ENCODE results near the gene ADPRH.
A peak's percentile ranks its signal among the peaks of the same experiment; 100 is the strongest.

The ADPRH gene

DNA sequence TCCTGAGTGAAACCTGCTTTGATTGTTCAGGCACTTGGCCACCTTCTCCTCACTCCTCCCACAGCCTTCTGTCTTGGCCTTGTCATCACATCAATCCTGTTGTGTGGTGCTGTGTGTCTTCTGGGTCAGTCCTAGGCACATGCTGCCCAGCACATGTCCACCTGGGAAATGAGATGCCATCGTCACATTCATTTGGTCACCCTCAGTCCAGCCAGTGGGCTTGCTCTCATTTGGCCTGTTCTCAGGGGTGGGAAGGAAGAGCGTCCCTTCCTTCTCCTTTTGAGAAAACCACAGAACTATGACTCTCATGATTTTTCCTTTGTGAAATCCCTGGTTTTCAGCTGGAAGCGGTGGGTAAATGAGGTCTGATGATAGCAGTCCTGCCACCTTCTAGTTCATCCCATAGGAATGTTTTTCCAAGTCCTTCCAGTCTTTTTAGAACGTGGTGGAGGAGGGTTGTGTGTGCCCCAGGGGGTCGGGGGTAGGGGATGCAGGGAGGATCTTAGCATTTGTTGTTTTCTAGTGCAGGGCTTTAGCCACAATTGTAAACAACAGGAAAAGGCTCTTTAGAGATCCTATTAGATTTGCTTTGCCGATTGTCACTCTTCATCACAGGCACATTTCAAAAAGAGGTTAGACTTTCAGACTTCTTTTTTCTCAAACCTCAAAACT, 9.9 kb downstream of the ADPRH start:
- Histone ChIP-seq H4K12ac (ENCODE audit: low read depth, low read length) (no peak overlapping the region), H3K27me3 (ENCODE audit: insufficient read depth, low read length) (no peaks in the 10 kb centered on the region), H3K79me2 (ENCODE audit: control insufficient read depth, insufficient read depth, low read length, poor library complexity) (no peaks in the 10 kb centered on the region), H2AK5ac (ENCODE audit: low read length) (no peak overlapping the region), H3K27ac (ENCODE audit: low read depth, low read length) (no peak overlapping the region), H3K79me1 (ENCODE audit: low read length) (no peaks in the 10 kb centered on the region), H3K9me3 (ENCODE audit: insufficient read depth, low read depth, low read length) (no peaks in the 10 kb centered on the region), H2BK12ac (ENCODE audit: low read length) (no peak overlapping the region), H3K9ac (ENCODE audit: low read length) (no peak overlapping the region), H3K14ac (ENCODE audit: low read length) (no peak overlapping the region), H3K4me3 (ENCODE audit: low read depth, low read length) (no peak overlapping the region), H2BK120ac (ENCODE audit: insufficient read depth, low read length, poor library complexity) (no peak overlapping the region), H3K4ac (ENCODE audit: low read depth, low read length) (no peak overlapping the region), H3K4me1 (ENCODE audit: control insufficient read depth in 1 of 2, insufficient read depth in 2 of 2, low read length in 2 of 2) (no peaks in the 10 kb centered on the region), H2AFZ (ENCODE audit: insufficient read depth, low read length, poor library complexity) (no peak overlapping the region), H4K8ac (ENCODE audit: low read depth, low read length) (no peak overlapping the region), H3K36me3 (ENCODE audit: control insufficient read depth in 1 of 2, insufficient read depth in 2 of 2, low read length in 2 of 2) (no peaks in the 10 kb centered on the region), H4K91ac (ENCODE audit: low read depth, low read length) (no peak overlapping the region), H2BK5ac (ENCODE audit: low read depth, low read length, poor library complexity) (no peak overlapping the region), H3K23ac (ENCODE audit: low read length) (no peak overlapping the region), H3K18ac (ENCODE audit: low read length) (no peak overlapping the region), H3K4me2 (ENCODE audit: low read length) (no peak overlapping the region)
- peak in 1 of 2 donors; percentile 30 for DNase-seq
- WGBS (ENCODE audit: extremely low coverage, insufficient coverage, insufficient read length) = no CpG with 5 or more reads among the region's 6 CpGs

DNA sequence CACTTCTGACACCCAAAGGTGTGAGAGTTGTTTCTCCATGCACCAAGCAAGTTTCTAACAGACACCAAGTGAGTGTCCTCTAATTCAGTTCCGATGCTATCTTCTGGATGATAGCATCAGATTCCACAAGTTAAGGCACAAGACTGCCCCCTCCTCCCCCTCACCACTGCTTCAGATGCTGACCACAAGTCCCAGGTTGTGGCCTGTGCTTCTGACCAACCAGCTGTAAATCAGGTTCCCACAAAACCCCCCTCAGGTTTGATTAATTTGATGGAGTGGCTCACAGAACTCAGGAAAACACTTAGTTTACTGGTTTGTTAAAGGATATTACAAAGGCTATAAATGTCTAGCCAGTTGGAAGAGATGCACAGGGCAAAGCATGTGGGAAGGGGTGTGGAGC, 11.4 kb downstream of the ADPRH start:
- H3K4me3 ChIP-seq (ENCODE audit: low read depth, low read length) = no peak overlapping the region
- H3K27ac ChIP-seq (ENCODE audit: low read depth, low read length) = no peak overlapping the region
- peak in 1 of 2 donors; percentile 28 for DNase-seq
- H2AK5ac ChIP-seq (ENCODE audit: low read length) = no peak overlapping the region
- H3K4me1 ChIP-seq (ENCODE audit: control insufficient read depth in 1 of 2, insufficient read depth in 2 of 2, low read length in 2 of 2) = no peaks in the 10 kb centered on the region
- H2AFZ ChIP-seq (ENCODE audit: insufficient read depth, low read length, poor library complexity) = no peak overlapping the region
- no peak overlapping the region for H3K14ac ChIP-seq (ENCODE audit: low read length)
- H3K9ac ChIP-seq (ENCODE audit: low read length) = no peak overlapping the region
- H3K79me2 ChIP-seq (ENCODE audit: control insufficient read depth, insufficient read depth, low read length, poor library complexity) = no peaks in the 10 kb centered on the region
- no peak overlapping the region for H2BK120ac ChIP-seq (ENCODE audit: insufficient read depth, low read length, poor library complexity)
- no peak overlapping the region for H4K12ac ChIP-seq (ENCODE audit: low read depth, low read length)
- no peaks in the 10 kb centered on the region for H3K9me3 ChIP-seq (ENCODE audit: insufficient read depth, low read depth, low read length)
- H3K4me2 ChIP-seq (ENCODE audit: low read length) = no peak overlapping the region
- H2BK5ac ChIP-seq (ENCODE audit: low read depth, low read length, poor library complexity) = no peak overlapping the region
- no peak overlapping the region for H4K8ac ChIP-seq (ENCODE audit: low read depth, low read length)
- H3K23ac ChIP-seq (ENCODE audit: low read length) = no peak overlapping the region
- H3K18ac ChIP-seq (ENCODE audit: low read length) = no peak overlapping the region
- H3K79me1 ChIP-seq (ENCODE audit: low read length) = no peaks in the 10 kb centered on the region
- H3K27me3 ChIP-seq (ENCODE audit: insufficient read depth, low read length) = no peaks in the 10 kb centered on the region
- WGBS (ENCODE audit: extremely low coverage, insufficient coverage, insufficient read length) = no CpG with 5 or more reads among the region's 1 CpG
- no peak overlapping the region for H3K4ac ChIP-seq (ENCODE audit: low read depth, low read length)
- H4K91ac ChIP-seq (ENCODE audit: low read depth, low read length) = no peak overlapping the region
- no peak overlapping the region for H2BK12ac ChIP-seq (ENCODE audit: low read length)
- H3K36me3 ChIP-seq (ENCODE audit: control insufficient read depth in 1 of 2, insufficient read depth in 2 of 2, low read length in 2 of 2) = no peaks in the 10 kb centered on the region

DNA sequence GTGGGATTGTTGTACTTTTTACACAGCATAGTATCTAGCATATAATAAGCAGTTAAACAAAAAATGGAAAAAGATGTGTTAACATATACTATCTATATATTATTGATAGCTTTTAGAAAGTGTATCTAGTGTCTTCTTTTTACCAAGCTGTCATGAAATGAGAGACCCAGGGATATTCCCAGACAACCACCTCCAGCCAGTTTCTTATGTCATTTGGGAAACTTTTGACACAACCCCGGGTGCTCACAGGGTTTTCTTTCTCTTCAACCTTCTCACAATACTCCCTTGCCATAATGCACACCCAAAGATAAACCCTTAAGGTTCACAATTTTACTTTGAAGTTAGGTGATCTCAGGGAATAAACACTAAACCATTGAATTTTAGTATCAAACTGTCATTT, 13.6 kb downstream of the ADPRH start:
- no peak overlapping the region for H4K12ac ChIP-seq (ENCODE audit: low read depth, low read length)
- H2AK5ac ChIP-seq (ENCODE audit: low read length) = no peak overlapping the region
- H4K8ac ChIP-seq (ENCODE audit: low read depth, low read length) = no peak overlapping the region
- no peak overlapping the region for H4K91ac ChIP-seq (ENCODE audit: low read depth, low read length)
- H3K79me2 ChIP-seq (ENCODE audit: control insufficient read depth, insufficient read depth, low read length, poor library complexity) = no peaks in the 10 kb centered on the region
- H2BK5ac ChIP-seq (ENCODE audit: low read depth, low read length, poor library complexity) = no peak overlapping the region
- H3K14ac ChIP-seq (ENCODE audit: low read length) = no peak overlapping the region
- no peak overlapping the region for H3K4ac ChIP-seq (ENCODE audit: low read depth, low read length)
- H3K36me3 ChIP-seq (ENCODE audit: control insufficient read depth in 1 of 2, insufficient read depth in 2 of 2, low read length in 2 of 2) = no peaks in the 10 kb centered on the region
- H3K27me3 ChIP-seq (ENCODE audit: insufficient read depth, low read length) = no peaks in the 10 kb centered on the region
- no peak overlapping the region for H3K4me2 ChIP-seq (ENCODE audit: low read length)
- no peak overlapping the region for H3K27ac ChIP-seq (ENCODE audit: low read depth, low read length)
- H3K23ac ChIP-seq (ENCODE audit: low read length) = no peak overlapping the region
- H3K9me3 ChIP-seq (ENCODE audit: insufficient read depth, low read depth, low read length) = no peaks in the 10 kb centered on the region
- H2BK12ac ChIP-seq (ENCODE audit: low read length) = no peak overlapping the region
- H2BK120ac ChIP-seq (ENCODE audit: insufficient read depth, low read length, poor library complexity) = no peak overlapping the region
- H3K4me3 ChIP-seq (ENCODE audit: low read depth, low read length) = no peak overlapping the region
- no peak overlapping the region for H3K18ac ChIP-seq (ENCODE audit: low read length)
- DNase-seq = no peak
- H3K4me1 ChIP-seq (ENCODE audit: control insufficient read depth in 1 of 2, insufficient read depth in 2 of 2, low read length in 2 of 2) = peaks cover 0 to 3% of the 10 kb centered on the region in 2 experiments
- H2AFZ ChIP-seq (ENCODE audit: insufficient read depth, low read length, poor library complexity) = no peak overlapping the region
- H3K9ac ChIP-seq (ENCODE audit: low read length) = no peak overlapping the region
- no peaks in the 10 kb centered on the region for H3K79me1 ChIP-seq (ENCODE audit: low read length)
- WGBS (ENCODE audit: extremely low coverage, insufficient coverage, insufficient read length) = no CpG with 5 or more reads among the region's 1 CpG

DNA sequence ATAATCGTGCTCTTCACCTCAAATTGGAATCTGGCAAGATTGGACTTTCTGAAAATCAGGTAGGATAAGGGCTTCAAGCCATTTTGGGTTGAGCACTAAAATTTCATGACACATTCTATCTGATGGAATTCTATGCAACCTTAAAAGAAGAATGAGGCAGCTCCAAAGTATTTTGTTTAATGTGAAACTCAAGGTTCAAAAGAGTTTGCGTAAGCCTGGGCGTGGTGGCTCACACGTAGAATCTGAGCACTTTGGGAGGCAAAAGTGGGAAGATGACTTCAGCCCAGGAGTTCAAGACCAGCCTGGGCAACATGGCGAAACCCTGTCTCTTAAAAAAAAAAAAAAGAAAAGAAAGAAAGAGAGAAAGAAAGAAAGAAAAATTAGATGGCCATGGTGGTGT, 14.8 kb downstream of the ADPRH start:
- Histone ChIP-seq H2AFZ (ENCODE audit: insufficient read depth, low read length, poor library complexity) (no peak overlapping the region), H3K4me3 (ENCODE audit: low read depth, low read length) (no peak overlapping the region), H3K9me3 (ENCODE audit: insufficient read depth, low read depth, low read length) (no peaks in the 10 kb centered on the region), H3K18ac (ENCODE audit: low read length) (no peak overlapping the region), H3K4me2 (ENCODE audit: low read length) (no peak overlapping the region), H2AK5ac (ENCODE audit: low read length) (no peak overlapping the region), H3K79me2 (ENCODE audit: control insufficient read depth, insufficient read depth, low read length, poor library complexity) (no peaks in the 10 kb centered on the region), H4K91ac (ENCODE audit: low read depth, low read length) (no peak overlapping the region), H2BK12ac (ENCODE audit: low read length) (no peak overlapping the region), H3K9ac (ENCODE audit: low read length) (no peak overlapping the region), H3K79me1 (ENCODE audit: low read length) (no peaks in the 10 kb centered on the region), H3K27me3 (ENCODE audit: insufficient read depth, low read length) (no peaks in the 10 kb centered on the region), H3K36me3 (ENCODE audit: control insufficient read depth in 1 of 2, insufficient read depth in 2 of 2, low read length in 2 of 2) (no peaks in the 10 kb centered on the region), H3K4me1 (ENCODE audit: control insufficient read depth in 1 of 2, insufficient read depth in 2 of 2, low read length in 2 of 2) (peaks cover 4 to 7% of the 10 kb centered on the region in 2 experiments), H3K27ac (ENCODE audit: low read depth, low read length) (no peak overlapping the region), H4K12ac (ENCODE audit: low read depth, low read length) (no peak overlapping the region), H3K14ac (ENCODE audit: low read length) (no peak overlapping the region), H2BK120ac (ENCODE audit: insufficient read depth, low read length, poor library complexity) (no peak overlapping the region), H3K23ac (ENCODE audit: low read length) (no peak overlapping the region), H4K8ac (ENCODE audit: low read depth, low read length) (no peak overlapping the region), H2BK5ac (ENCODE audit: low read depth, low read length, poor library complexity) (no peak overlapping the region), H3K4ac (ENCODE audit: low read depth, low read length) (no peak overlapping the region)
- DNase-seq = peak; percentile 77 to 94
- WGBS (ENCODE audit: extremely low coverage, insufficient coverage, insufficient read length) = no CpG with 5 or more reads among the region's 5 CpGs
